Stimulated activated naive CD8-positive, alpha-beta T cell treated with anti-CD3 and anti-CD28 coated beads, Interleukin-15, Interleukin-2, amounts not matched to agents 100 U/mL and 50 U/mL, for 24 hours (primary cell): Measurements from ENCODE around the gene KIF14.
A peak's percentile ranks its signal among the peaks of the same experiment; 100 is the strongest.

Source experiments
- ATAC-seq: fragments of 150-1000 bp; cut with Tn5 transposase; one replicate; pipeline ENCODE4 v1.10.0; 2021
- DNase-seq: peaks from one replicate; pipeline ENCODE4 v3.0.0; 2021

The KIF14 gene, protein sequence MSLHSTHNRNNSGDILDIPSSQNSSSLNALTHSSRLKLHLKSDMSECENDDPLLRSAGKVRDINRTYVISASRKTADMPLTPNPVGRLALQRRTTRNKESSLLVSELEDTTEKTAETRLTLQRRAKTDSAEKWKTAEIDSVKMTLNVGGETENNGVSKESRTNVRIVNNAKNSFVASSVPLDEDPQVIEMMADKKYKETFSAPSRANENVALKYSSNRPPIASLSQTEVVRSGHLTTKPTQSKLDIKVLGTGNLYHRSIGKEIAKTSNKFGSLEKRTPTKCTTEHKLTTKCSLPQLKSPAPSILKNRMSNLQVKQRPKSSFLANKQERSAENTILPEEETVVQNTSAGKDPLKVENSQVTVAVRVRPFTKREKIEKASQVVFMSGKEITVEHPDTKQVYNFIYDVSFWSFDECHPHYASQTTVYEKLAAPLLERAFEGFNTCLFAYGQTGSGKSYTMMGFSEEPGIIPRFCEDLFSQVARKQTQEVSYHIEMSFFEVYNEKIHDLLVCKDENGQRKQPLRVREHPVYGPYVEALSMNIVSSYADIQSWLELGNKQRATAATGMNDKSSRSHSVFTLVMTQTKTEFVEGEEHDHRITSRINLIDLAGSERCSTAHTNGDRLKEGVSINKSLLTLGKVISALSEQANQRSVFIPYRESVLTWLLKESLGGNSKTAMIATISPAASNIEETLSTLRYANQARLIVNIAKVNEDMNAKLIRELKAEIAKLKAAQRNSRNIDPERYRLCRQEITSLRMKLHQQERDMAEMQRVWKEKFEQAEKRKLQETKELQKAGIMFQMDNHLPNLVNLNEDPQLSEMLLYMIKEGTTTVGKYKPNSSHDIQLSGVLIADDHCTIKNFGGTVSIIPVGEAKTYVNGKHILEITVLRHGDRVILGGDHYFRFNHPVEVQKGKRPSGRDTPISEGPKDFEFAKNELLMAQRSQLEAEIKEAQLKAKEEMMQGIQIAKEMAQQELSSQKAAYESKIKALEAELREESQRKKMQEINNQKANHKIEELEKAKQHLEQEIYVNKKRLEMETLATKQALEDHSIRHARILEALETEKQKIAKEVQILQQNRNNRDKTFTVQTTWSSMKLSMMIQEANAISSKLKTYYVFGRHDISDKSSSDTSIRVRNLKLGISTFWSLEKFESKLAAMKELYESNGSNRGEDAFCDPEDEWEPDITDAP (N-terminal part only)

DNA sequence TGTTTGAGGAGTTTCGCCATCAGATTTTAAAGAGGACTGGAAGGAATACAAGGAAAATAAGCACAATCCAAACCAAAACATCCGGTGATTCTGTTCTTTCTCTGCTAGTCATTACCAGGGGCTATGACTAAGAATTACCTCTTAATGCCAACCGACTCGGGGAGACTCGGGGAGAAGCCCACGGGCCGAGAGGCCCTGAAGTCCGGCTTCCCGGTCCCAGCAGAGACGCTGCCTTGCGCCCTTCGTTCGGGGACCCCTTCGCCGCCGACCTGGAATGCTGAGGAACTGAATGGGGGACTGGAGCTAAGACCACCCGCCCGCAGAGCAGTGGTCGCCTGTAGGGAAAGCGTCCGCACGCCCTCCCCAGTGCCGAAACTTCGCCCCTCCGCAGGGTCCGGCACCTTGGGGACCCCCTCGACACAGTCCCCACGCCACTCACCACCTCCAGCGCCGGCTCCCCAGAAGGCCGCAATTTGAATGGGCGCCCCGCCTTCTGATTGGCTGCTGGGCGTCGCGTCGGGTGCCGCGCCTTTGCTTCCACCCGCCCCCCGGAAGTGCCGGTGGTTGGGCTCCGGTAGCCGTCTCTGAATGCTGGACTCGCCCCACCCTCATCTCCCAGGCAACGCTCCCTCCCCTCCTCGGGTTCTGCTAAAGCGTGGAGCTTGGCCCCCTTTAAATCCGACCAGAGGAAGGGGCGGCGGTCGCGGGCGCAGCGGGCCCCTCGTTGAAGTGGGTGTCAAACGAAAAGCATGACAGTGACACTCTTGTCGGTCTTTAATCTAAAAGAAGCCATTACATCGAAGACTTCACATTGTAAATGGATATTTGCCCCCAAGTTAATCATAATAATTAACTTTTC lies at the start of gene KIF14:
Gene KIF14, minus strand, starts transcription at position 479 of the 859 bp plus-strand sequence. CDS start 2,028 bp downstream, outside the sequence.
- peak; percentile 96 for ATAC-seq
- DNase-seq: peak; percentile 94

DNA sequence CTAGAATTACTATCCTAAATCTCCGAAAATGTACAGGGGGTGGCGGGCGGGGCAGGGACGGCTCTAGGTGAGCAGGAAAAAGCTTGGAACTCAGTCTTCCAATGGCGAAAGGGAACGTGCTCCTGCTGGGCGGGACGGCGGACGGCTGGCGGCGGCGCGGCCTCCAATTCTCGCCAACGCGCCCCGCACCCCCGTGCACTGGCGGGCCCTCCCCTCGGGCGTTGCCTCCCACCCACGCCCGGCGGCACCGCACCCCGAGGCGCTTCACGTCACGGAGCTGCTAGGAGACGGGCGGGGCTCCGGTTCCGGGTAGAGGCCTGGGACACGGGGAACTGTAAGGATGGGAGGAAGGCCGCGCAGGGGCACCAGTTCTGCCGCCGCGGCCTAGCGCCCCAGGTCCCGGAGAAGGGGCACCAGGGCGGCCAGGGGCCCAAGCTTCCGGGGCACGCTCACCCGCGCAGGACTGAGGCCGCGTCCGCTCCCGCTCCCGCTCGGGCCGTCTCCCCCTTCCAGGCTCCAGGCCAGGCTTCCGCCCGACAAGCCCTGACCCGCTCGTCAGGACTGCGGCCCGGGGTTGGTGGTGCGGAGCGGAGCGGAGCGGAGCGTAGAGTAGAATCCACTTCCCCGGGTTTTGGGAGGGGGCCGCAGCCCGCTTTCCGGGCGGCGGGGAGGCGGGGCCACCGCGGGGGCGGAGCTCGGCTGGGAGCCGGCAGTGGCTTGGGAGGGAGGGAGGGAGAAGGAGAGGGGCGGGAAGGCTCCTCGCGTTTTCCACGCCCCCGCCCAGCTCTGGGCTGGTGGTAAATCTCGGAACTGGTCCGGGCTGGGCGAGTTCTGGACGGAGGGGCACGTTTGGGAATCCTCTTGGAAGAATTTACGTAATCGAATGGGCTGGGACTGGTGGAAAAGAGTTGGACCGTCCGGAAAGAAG lies 49.0 kb upstream of the KIF14 start, which contains the start of gene DDX59:
Gene DDX59, minus strand, starts transcription at position 594 of the 928 bp plus-strand sequence. CDS start 3,167 bp downstream, outside the sequence.
- DNase-seq (peak; percentile 95), ATAC-seq (peak; percentile 93)

DNA sequence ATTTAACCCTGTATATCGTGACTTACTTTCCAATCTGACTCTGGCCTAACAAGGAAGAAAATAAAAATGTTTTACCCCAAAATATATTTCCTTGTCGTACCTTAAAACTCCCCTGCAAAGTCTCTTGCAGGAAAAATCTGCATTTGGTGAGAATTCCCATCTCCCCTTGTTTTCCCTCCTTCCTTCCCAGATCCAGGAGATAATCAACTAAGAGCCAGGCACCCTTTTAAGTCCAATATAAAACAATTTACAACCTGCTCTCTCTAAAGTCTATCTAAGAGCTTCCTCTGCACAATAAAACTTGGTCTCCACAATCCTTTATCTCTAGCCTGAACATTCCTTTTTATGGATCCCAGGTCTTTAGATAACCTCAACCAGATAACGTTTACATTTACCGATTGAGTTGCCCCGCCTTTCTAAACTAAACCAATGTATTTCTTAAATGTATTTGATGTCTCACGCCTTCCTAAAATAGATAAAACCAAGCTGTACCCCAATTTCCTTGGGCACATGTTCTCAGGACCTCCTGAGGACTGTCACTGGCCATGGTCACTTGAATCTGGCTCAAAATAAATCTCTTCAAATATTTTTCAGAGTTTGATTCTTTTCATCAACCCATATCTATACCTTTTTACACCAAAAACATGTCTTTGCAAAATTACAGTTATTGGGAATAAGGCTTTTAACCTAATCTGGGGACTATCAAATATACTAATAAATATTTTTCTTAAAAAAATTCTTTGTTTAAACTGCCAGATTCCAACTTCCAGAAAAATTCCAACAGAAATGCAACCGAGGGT lies 48.2 kb upstream of the KIF14 start:
- DNase-seq (no peak), ATAC-seq (no peak)

DNA sequence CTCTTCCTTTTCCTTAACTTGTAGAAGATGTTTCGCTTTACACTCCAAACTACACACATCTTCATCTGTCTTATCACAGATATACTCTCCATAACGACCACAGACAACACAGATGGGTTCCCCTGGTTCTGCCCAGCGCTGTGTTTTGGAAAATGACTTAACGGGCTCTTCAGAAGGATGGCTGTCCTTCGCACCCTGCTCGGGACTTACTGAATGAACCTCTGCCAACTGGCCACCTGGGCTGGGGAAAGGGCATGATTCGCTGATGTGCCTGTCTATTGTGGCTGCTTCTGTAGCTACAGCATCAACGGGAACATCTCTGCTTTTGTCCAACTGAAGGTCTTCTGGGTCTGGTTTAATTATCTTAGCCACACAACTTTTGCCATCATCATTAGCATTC lies 45.8 kb upstream of the KIF14 start:
- ATAC-seq (no peak), DNase-seq (no peak)

DNA sequence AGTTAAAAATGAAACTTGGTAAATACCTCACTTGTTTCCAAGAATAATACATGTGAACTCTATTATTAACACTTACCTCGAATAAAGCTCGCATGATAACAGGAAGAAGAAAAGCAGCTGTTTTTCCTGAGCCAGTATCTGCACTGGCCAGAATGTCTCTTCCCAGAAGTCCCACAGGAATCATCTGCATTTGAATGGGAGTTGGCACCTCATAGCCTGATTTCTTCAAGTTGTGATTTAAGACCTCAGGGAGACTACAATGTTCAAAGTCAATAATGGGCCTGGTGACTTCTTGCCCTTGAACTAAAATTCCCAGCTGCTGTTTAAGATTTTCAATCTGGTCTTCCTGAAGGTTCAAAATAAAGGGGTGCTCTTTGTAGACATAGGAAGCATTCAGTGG lies 45.3 kb upstream of the KIF14 start:
- ATAC-seq (no peak), DNase-seq (no peak)

DNA sequence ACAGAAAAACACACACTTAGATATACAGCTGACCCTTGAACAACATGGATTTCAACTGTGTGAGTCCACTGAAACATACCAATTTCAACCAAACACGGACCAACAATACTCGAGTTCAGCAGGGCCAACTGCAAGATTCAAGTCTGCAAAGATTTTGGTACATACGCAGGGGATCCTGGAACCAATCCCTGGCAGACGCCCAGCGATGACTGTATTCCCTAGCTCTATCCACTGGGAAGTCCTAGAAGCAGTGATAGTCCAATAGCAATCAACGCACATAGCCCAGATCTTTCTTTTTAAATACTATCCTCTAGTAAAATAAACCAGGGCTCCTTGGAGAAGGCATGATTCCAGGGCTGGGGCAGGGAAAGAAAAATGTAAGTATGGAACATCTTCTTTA lies 40.2 kb upstream of the KIF14 start:
- no peak for DNase-seq
- ATAC-seq: no peak

DNA sequence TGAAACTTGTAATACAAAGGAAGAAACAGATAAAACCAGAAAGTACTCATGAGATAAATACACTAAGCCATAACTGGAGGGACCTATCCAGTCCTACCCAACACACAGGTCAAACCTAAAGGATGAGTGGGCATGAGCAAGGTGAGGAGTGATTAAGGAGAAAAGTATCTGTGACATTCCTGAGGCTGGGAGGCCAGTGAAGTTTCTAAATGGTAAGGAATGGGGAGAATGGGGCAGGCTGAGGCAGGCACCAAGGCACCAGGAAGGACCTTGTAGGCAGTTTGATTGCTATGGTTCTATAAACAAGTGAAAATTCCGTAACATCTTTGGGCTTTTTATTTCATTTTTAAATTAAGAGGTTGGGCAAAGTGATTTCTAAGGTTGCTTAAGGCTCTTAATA lies 38.7 kb upstream of the KIF14 start:
- DNase-seq (no peak), ATAC-seq (no peak)

DNA sequence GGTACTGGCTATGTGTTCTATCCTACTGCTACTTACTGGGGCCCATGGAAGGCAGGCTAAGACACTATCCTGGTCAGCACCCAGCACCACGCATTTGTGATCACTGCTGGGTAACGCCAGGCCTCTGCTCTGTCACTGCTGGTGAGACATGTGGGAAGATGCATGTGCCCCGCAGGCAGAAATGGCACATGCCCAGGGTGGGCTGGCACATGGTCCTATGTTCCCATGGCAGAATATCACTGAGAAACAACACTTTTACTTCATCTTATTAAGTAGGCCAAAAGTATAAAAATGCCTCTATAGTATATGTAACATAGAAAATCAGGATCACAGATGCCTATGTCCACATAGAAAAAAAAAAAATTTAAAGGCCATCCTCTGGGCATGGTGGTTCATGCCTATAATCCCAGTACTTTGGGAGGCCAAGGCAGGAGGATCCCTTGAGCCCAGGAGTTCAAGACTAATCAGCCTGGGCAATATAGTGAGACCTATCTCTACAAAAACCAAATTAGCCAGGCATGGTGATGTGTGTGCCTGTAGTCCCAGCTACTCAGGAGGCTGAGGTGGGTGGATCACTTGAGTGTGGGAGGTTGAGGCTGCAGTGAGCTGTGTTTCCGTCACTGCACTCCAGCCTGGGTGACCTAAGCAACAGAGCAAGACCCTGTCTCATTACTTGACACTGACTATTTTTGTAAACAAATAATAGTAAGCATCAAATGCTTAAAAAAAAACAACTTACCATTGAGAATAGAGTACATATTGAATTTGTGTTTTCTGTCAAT lies 37.7 kb upstream of the KIF14 start:
- DNase-seq: no peak
- no peak for ATAC-seq

DNA sequence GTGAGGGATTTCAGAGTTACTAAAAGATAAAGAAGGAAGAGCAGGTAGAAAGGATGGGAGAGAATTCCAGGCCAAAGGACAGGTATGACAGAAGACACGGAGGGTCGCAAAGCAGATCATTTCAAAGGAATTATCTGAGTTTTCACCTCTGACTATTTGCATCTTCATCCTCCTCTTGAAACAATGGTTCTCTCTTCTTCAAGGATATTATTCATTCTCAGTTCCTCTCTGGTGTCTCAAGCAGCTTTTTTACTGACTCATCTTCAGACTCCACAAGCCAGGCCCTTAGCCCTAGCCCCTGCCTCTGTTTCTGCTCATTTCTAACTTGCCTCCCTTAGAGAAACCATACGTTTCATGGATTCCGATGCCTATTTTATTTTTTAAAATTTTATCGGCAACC lies 34.1 kb upstream of the KIF14 start:
- no peak for ATAC-seq
- DNase-seq: no peak

DNA sequence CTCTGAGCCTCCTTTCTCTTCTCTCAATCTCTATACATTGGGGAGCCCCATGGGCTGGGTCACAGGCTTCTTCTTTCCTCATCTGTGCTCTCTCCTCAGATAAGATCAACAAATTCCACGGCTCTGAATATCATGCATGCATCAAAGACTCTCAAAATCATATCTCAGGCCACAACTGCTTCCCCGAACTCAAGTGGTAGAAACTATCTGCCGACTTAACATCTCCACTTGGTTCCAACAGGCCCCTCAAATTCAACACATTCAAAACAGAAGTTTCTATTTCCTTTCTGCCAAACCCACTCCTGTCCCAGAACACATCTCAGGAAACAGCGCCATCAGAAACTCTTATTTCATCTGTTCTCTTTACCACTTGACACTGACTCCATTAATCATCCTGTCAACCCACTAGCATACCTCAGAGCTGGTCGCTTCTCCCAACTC lies 32.5 kb upstream of the KIF14 start:
- peak; percentile 73 for ATAC-seq

DNA sequence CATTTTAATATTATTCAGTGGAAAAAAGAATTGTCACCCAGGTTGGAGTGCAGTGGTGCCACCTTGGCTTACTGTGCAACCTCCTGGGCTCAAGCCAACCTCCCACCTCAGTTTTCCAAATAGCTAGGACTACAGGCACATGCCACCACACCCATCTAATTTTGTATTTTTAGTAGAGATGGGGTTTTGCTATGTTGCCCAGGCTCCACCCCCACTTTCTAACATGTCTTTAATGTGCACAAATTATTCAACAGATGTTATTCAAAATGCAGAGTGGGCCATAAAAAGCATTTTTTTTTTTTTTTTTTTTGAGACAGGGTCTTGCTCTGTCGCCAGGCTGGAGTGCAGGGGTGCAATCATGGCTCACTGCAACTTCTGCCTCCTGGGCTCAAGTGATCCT lies 31.8 kb upstream of the KIF14 start:
- DNase-seq: no peak
- ATAC-seq: no peak

More for the DNA sequence above, 32.5 kb upstream of the KIF14 start:
- no peak for DNase-seq

DNA sequence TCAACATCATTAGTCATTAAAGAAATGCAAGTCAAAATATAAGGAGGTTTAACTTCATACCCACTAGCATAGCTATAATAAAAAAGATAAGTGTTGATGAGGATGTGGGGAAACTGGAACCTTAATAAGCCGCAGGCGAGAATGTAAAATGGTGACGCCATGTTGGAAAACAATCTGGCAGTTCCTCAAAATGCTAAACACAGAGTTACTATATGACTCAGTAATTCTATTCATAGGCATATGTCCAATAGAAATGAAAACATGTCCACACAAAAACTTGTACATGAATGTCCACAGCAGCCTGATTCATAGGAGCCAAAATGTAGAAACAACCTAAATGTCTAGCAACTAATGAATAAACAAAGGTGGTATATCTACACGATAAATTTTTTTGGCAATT lies 26.0 kb upstream of the KIF14 start:
- no peak for DNase-seq
- no peak for ATAC-seq

DNA sequence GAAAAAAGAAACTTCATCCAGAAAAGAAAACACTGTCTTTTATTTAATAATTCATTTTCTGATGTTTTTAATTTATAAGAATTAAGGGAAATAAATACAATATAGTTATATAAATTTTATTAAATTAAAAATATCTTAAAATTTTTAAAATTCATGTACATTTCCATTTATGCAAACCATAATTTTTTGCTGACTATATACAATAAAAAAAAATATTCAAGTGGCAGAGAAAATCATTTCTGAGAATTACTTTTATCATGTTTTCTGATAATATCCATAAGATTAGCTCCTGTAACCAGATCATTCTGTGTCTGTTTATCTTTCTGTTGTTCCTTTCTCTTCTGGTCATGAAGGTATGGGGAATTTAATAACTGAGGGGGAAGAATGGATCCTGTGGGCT lies 23.5 kb upstream of the KIF14 start:
- DNase-seq (no peak), ATAC-seq (no peak)

DNA sequence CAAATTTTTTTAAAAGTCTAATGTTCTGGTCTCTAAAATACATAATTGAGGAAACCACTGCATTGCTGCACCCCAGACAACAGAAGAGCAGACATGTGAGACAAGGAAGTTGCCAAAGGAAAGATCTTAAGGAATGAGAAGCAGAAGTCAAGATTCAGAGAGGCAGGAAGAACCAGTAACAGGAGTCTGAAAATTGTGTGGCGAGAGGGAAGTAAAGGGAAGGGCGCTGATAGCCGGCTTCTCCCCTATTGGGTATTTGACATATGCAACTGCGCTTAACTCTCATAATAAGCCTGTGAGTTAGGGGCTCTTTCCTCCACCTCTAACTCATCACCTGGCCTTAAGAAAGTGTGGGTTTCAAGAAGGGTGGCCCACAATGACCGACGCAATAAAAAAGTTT lies 21.9 kb upstream of the KIF14 start:
- DNase-seq: no peak
- ATAC-seq: no peak

DNA sequence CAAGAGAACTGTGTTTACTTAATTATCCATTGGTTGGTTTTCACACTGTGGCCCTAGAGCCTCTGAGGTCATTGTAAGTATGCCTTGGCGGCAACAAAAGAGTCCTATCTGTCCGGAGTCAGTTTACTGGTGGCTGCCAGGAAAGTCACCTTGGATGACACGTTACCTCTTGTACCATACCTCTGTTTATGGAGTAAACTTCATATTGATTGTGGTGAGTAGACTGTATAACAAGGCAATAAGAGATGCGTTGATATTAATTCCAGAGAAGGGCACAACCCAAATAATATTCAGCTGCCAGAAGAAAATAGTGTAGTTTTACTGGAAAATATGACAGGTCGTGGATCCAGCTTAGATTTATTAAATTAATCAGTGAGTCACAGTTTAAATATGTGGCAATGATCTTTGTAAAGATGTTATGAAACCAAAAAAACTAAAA lies 20.4 kb upstream of the KIF14 start:
- no peak for DNase-seq
- ATAC-seq: no peak

DNA sequence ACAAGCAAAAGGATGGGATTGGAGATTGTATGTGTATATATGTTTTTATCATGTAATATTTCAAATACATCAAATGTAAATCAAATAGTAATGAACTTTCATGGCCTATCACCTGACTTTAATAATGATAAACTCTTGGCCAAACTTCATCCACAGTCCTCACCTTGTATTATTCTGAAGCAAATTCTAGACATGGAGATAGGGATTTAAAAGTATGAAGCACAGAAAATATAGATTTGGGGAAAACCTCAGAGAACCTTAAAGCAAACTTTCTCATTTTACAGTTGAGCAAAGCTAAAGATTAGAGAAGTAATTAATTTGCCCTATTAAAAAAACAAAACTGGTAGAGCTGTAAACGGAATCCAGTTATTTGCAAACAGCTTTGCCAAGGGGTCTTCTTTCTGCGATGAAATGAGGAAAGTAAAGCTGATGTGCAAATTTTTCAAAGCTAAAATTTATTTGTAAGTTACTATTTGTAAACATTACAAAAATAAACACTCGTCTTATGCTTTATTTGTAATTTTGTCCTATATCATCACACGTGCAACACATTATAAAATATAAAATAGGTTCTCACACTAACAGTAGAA lies 19.9 kb upstream of the KIF14 start:
- no peak for DNase-seq
- ATAC-seq: no peak

DNA sequence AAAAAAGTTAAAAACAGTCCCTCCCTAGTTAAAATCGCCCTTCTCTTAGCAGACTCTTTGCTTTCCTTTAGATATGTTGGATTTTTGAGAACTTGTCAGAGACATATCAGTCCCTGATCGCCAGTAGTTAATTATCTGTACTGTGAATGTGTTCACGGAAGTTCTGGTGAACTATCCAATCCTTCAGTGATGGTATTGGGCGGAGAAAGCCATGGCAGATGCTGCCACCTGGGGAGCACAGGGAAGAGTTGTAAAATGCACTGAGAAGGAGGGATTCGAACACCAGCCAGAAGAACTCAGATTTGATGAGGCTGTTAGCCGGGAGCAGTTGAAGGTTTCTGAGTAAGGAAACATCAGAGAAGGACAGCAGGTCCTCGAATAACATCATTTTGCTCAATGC lies 17.5 kb upstream of the KIF14 start:
- ATAC-seq (no peak), DNase-seq (no peak)

DNA sequence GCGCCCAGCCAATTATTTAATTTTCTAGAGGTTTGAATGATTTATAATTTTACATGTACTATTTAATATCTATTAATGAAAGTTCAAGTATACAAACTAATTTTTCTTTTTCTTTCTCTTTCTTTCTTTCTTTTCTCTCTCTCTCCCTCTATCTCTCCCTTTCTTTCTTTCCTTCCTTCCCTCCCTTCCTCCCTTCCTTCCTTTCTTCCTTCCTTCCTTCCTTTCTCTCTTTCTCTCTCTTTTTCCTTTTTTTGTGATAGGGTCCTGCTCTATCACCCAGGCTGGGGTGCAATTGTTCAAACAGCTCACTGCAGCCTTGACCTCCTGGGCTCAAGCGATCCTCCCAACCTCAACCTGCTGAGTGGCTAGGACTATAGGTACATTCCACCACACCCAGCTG lies 16.1 kb upstream of the KIF14 start:
- no peak for DNase-seq
- ATAC-seq: no peak
